Panc1 (cell line): ENCODE measurements around the gene CXCR2. TPM values are rescaled to one million over a fixed set of nuclear protein-coding genes. Genes with fewer than 3 reads are reported as not detected.
"Not testable (repeated sequence)": the region's sequence is repeated elsewhere in the genome, so short reads cannot be mapped to it uniquely, and the experiment has no call there.

ENCODE experiments used
- ATAC-seq: fragments of 200-7000 bp; cut with Tn5 transposase; 2 replicates; pipeline ENCODE4 v1.9.1; 2020; ENCODE audit warnings: mild to moderate bottlenecking, moderate library complexity
- BruUV-seq: library from RNA; stranded (reverse); fragments of 400-500 nt; replicated peaks from 2 replicates; lab custom pipeline; 2021; lab: Mats Ljungman, UMichigan
- CTCF ChIA-PET: fragments of 300-600 bp; sonication (Branson Sonifier 250); formaldehyde crosslinking; loops from one replicate; lab custom pipeline; 2022; ENCODE audit warnings: antibody characterized with exemption; lab: Charles Lee
- POLR2A ChIA-PET: fragments of 300-600 bp; sonication (Branson Sonifier 250); formaldehyde crosslinking; loops from one replicate; lab custom pipeline; 2022; ENCODE audit warnings: antibody characterized with exemption; lab: Charles Lee
- DNase-seq: peaks from one replicate; pipeline ENCODE4 v3.0.0-alpha.2; 2010; ENCODE audit warnings: low read depth, low spot score
- H3K27ac ChIP-seq: 2 replicates; pipeline ENCODE4 v1.5.1; 2011; ENCODE audit warnings: mild to moderate bottlenecking, low read length, inconsistent platforms
- H3K27me3 ChIP-seq: fragments of 200-500 bp; sonication (Bioruptor generic); 2 replicates; pipeline ENCODE4 v1.6.0; 2014; ENCODE audit warnings: low read length, inconsistent platforms; ENCODE audit not compliant: control insufficient read depth, insufficient read depth
- H3K36me3 ChIP-seq: fragments of 200-500 bp; sonication (Bioruptor generic); 2 replicates; pipeline ENCODE4 v1.5.1; 2014; ENCODE audit warnings: inconsistent platforms, mild to moderate bottlenecking, low read length, moderate library complexity; ENCODE audit not compliant: control insufficient read depth, insufficient read depth
- H3K4me1 ChIP-seq: 2 replicates; pipeline ENCODE4 v1.5.1; 2011; ENCODE audit warnings: inconsistent platforms, mild to moderate bottlenecking, low read length, moderate library complexity; ENCODE audit not compliant: control insufficient read depth, insufficient read depth
- H3K4me3 ChIP-seq, 2 experiments: 2 replicates each; pipeline ENCODE4 v1.5.1; 2011 to 2012; ENCODE audit warnings: low read depth in 2 of 2, low read length in 2 of 2, mild to moderate bottlenecking in 2 of 2, inconsistent platforms in 1 of 2, moderate library complexity in 1 of 2
- H3K9me3 ChIP-seq: fragments of 200-500 bp; sonication (Bioruptor generic); 2 replicates; pipeline ENCODE4 v1.5.1; 2014; ENCODE audit warnings: low read depth, mild to moderate bottlenecking, inconsistent platforms, low read length, moderate library complexity; ENCODE audit not compliant: control insufficient read depth, insufficient read depth
- POLR2AphosphoS5 ChIP-seq: IDR thresholded peaks from 2 replicates; pipeline ENCODE4 v1.6.1; 2012; ENCODE audit warnings: mild to moderate bottlenecking, low read depth, low read length, moderate library complexity
- SIN3A ChIP-seq: IDR thresholded peaks from 2 replicates; pipeline ENCODE4 v1.6.1; 2012; ENCODE audit warnings: low read depth, mild to moderate bottlenecking, low read length, moderate library complexity, borderline replicate concordance; ENCODE audit not compliant: insufficient read depth
- TCF7L2 ChIP-seq: IDR thresholded peaks from 2 replicates; pipeline ENCODE4 v1.6.1; 2011; ENCODE audit warnings: mild to moderate bottlenecking, low read depth, low read length, inconsistent platforms
- in situ Hi-C: cut with HindIII; loops from 2 replicates; pipeline ENCODE4 v1.10.0; 2016; ENCODE audit warnings: low sequenced_read_pairs, low pct_unique_long_range_greater_than_20kb
- intact Hi-C: fragments of 100-400 bp; cut with micrococcal nuclease; formaldehyde crosslinking; loops from one replicate; pipeline ENCODE4 v1.10.0; 2022; ENCODE audit not compliant: unreplicated experiment
- total RNA-seq: library from RNA; stranded (reverse); gene quantifications from one replicate; pipeline ENCODE4 v1.2.1, GENCODE V29; 2021; ENCODE audit not compliant: unreplicated experiment
- TF ChIP-seq, protein P1 (sequence below): fragments of 450-650 bp; IDR thresholded peaks from 2 replicates; pipeline ENCODE4 v1.5.1; 2017; ENCODE audit warnings: mild to moderate bottlenecking
- TF ChIP-seq, protein P2 (sequence below), 2 experiments: IDR thresholded peaks; 2 replicates each; pipeline ENCODE4 v1.6.1; 2011 to 2012; ENCODE audit warnings: low read depth in 2 of 2, control low read depth in 1 of 2, low read length in 1 of 2, mild to moderate bottlenecking in 1 of 2, moderate library complexity in 1 of 2; ENCODE audit not compliant: insufficient read depth in 1 of 2

CXCR2 gene
- total RNA-seq, 1 experiment from 2014 or later = not detected

DNA sequence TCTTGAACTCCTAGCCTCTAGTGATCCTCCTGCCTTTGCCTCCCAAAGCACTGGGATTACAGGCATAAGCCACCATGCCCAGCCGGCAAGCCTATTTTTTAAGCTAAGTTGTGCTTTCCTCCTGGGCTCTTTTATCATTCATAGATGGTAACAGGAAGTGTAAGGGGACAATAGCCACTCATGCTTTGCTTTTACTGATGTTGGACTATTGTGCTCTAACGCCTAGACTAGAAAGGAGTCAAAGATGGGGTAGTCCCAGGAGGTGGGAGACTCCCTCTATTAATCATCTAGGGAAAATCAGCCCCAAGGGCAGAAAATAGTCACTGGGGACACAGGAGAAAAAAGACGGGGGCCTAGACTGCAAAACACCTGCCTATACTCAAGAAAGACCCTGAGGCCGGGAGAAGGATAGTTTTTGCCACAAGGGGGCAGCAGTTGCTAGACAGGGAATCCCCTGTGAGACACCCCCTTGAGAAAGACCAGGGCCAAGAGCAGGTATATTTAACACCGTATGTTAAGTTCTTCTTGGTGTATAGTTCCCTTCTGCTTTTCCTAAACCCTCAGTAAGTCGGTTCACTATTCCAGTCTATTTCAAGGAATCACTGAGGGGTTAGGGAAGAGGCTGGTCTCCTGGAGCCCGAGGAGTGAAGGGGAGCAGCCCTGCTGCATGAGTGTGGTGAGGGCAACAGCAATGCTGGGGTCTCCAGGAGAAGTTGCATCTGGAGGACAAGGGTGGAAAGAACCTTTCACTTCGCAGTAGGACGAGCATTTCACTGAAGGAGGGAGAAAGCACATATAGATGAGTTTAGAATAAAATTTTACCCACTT lies 43.0 kb downstream of the CXCR2 start:
- intact Hi-C loops = no loop called here
- ATAC-seq = peak; percentile 83
- no peaks in the 10 kb centered on the region for H3K4me1 ChIP-seq

DNA sequence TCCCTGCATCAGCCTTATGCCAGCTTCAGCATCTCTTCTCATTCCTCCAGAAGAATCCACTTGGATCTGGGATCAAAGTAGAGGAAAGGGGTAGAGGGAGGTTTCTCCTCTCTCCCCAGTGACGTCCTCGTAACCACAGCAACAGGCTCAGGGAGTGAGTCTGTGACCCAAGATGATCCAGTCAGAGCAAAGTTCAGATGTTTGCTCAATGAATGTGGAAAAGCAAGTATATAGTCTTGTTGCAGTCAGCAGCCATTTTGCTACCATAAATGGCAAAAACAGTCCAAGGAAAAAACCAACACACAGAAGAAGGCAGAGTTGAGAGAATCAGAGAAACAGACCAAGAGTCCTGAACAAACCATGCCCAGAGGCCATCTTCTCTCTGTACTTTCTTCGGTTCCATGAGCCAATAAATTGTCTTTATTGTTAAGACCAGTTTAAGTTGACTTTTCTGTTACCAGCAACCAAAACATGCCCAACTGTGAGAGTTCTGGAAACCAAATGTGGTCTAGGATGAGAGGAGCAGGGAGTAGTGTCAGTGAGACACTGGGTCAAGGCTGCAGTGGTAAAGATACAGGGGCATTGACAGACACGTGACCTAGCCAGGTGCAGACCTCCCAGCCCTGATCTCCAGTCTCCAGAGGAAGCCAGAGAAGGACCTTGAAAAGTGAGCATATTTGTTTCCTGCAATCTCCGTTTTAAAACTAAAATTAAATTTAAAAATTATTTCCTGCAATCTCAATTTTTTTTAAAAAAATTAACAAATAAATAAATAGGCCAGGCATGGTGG lies 44.1 kb downstream of the CXCR2 start:
- POLR2A ChIA-PET = no interaction called here
- no peak for DNase-seq
- in situ Hi-C loops = no loop called here
- intact Hi-C loops = no loop called here
- no peaks in the 10 kb centered on the region for H3K9me3 ChIP-seq
- peaks cover 5% of the 10 kb centered on the region; the same call in 1 of the 2 replicates for H3K27me3 ChIP-seq
- CTCF ChIA-PET = no interaction called here
- no peak overlapping the region for H3K27ac ChIP-seq
- no peaks in the 10 kb centered on the region for H3K4me1 ChIP-seq
- H3K4me3 ChIP-seq = no peak overlapping the region
- TF ChIP-seq TCF7L2 (no peak), POLR2AphosphoS5 (no peak), SIN3A (no peak)
- TF ChIP-seq, protein P1, sequence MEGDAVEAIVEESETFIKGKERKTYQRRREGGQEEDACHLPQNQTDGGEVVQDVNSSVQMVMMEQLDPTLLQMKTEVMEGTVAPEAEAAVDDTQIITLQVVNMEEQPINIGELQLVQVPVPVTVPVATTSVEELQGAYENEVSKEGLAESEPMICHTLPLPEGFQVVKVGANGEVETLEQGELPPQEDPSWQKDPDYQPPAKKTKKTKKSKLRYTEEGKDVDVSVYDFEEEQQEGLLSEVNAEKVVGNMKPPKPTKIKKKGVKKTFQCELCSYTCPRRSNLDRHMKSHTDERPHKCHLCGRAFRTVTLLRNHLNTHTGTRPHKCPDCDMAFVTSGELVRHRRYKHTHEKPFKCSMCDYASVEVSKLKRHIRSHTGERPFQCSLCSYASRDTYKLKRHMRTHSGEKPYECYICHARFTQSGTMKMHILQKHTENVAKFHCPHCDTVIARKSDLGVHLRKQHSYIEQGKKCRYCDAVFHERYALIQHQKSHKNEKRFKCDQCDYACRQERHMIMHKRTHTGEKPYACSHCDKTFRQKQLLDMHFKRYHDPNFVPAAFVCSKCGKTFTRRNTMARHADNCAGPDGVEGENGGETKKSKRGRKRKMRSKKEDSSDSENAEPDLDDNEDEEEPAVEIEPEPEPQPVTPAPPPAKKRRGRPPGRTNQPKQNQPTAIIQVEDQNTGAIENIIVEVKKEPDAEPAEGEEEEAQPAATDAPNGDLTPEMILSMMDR = no peak
- TF ChIP-seq, protein P2, sequence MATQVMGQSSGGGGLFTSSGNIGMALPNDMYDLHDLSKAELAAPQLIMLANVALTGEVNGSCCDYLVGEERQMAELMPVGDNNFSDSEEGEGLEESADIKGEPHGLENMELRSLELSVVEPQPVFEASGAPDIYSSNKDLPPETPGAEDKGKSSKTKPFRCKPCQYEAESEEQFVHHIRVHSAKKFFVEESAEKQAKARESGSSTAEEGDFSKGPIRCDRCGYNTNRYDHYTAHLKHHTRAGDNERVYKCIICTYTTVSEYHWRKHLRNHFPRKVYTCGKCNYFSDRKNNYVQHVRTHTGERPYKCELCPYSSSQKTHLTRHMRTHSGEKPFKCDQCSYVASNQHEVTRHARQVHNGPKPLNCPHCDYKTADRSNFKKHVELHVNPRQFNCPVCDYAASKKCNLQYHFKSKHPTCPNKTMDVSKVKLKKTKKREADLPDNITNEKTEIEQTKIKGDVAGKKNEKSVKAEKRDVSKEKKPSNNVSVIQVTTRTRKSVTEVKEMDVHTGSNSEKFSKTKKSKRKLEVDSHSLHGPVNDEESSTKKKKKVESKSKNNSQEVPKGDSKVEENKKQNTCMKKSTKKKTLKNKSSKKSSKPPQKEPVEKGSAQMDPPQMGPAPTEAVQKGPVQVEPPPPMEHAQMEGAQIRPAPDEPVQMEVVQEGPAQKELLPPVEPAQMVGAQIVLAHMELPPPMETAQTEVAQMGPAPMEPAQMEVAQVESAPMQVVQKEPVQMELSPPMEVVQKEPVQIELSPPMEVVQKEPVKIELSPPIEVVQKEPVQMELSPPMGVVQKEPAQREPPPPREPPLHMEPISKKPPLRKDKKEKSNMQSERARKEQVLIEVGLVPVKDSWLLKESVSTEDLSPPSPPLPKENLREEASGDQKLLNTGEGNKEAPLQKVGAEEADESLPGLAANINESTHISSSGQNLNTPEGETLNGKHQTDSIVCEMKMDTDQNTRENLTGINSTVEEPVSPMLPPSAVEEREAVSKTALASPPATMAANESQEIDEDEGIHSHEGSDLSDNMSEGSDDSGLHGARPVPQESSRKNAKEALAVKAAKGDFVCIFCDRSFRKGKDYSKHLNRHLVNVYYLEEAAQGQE (IDR thresholded peaks at IDR 0.05; ENCODE audit: insufficient read depth in 1 of 2, low read depth in 2 of 2, low read length in 1 of 2) = no peak
- no TSS peak for BruUV-seq
- H3K36me3 ChIP-seq = no peaks in the 10 kb centered on the region
- ATAC-seq = no peak

More for the DNA sequence above, 43.0 kb downstream of the CXCR2 start:
- in situ Hi-C loops = no loop called here
- H3K9me3 ChIP-seq = no peaks in the 10 kb centered on the region
- peak; percentile 8 for DNase-seq
- H3K27ac ChIP-seq = no peak overlapping the region
- no peaks in the 10 kb centered on the region for H3K36me3 ChIP-seq
- ChIA-PET CTCF (interaction anchor here (0.9 kb wide), 1 partner anchor 43 kb away, joined by 3 read pairs; the partner anchor contains the start of gene CXCR2), POLR2A (no interaction called here)
- H3K4me3 ChIP-seq = no peak overlapping the region
- BruUV-seq = no TSS peak
- peaks cover 5% of the 10 kb centered on the region; the same call in 1 of the 2 replicates for H3K27me3 ChIP-seq
- TF ChIP-seq SIN3A (no peak), POLR2AphosphoS5 (no peak), TCF7L2 (no peak)
- TF ChIP-seq, protein P1 = peak; percentile 86

DNA sequence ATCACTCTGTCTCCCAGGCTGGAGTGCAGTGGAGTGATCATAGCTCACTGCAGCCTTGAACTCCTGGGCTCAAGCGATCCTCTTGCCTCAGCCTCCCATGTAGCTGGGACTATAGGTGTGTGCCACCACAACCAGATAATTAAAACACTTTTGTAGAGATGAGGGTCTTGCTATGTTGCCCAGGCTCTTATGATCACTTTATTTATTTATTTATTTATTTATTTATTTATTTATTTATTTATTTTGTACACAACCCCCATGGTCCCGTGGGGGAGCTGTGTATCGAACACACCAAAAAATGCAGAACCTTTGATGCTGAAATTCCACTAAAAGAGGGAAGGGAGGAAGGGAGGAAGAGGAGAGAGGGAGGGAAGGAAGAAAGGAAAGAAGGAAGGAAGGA lies 45.9 kb downstream of the CXCR2 start:
- H3K9me3 ChIP-seq, H3K4me3 ChIP-seq, intact Hi-C loops, POLR2A ChIA-PET, ATAC-seq, in situ Hi-C loops, H3K27ac ChIP-seq, BruUV-seq, H3K36me3 ChIP-seq, DNase-seq, H3K4me1 ChIP-seq, H3K27me3 ChIP-seq: not testable (repeated sequence)
- CTCF ChIA-PET = interaction anchor here (0.7 kb wide), 2 partner anchors 203 to 212 kb away, joined by 3 to 8 read pairs; no protein-coding TSS in a partner anchor
